Measurements from ENCODE around the gene OTUD7B.

The OTUD7B gene

DNA sequence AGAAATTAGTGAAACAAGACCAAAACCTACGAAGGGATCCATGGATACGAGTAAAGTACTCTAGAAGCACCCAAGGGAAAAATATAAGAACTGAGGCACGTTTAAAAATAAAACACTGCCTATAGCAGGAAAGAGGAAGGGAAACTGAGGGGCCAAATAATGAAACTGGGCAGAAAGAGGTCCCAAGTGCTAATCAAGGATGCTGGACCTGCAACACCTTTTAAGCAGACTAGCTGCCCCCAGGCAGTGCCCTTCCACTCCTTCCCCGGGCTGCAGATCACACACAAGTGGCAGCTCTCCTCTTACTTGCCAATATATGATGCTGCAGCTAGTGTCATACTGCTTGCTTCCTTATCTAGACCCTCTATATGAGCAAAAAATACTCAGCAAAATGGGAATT is 7.6 kb upstream of the OTUD7B start:
- ATAC-seq = no peak
- TF ChIP-seq ZFP30 (CRISPR knock-in tag; IDR thresholded peaks at IDR 0.05) (no peak), ZNF8 (CRISPR knock-in tag; IDR thresholded peaks at IDR 0.05) (no peak), BACH2 (CRISPR knock-in tag; IDR thresholded peaks at IDR 0.05; ENCODE audit: borderline replicate concordance) (no peak), ZNF565 (CRISPR knock-in tag; conservative IDR thresholded peaks at IDR 0.05; ENCODE audit: low read depth) (no peak)
- TF ChIP-seq, protein P1, sequence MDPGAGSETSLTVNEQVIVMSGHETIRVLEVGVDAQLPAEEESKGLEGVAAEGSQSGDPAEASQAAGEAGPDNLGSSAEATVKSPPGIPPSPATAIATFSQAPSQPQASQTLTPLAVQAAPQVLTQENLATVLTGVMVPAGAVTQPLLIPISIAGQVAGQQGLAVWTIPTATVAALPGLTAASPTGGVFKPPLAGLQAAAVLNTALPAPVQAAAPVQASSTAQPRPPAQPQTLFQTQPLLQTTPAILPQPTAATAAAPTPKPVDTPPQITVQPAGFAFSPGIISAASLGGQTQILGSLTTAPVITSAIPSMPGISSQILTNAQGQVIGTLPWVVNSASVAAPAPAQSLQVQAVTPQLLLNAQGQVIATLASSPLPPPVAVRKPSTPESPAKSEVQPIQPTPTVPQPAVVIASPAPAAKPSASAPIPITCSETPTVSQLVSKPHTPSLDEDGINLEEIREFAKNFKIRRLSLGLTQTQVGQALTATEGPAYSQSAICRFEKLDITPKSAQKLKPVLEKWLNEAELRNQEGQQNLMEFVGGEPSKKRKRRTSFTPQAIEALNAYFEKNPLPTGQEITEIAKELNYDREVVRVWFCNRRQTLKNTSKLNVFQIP (CRISPR knock-in tag; IDR thresholded peaks at IDR 0.05; ENCODE audit: borderline replicate concordance, low read depth) = no peak

GRCh38 chr1:150017206-150017750 is 6.8 kb upstream of the OTUD7B start:
- no peak for TF ChIP-seq ESRRG (CRISPR knock-in tag; IDR thresholded peaks at IDR 0.05)
- no peak for TF ChIP-seq ISL1 (CRISPR knock-in tag; IDR thresholded peaks at IDR 0.05)
- TF ChIP-seq GLIS3 (CRISPR knock-in tag; IDR thresholded peaks at IDR 0.05) = no peak
- no peak for TF ChIP-seq RARB (CRISPR knock-in tag; IDR thresholded peaks at IDR 0.05)
- no peak for TF ChIP-seq BACH2 (CRISPR knock-in tag; IDR thresholded peaks at IDR 0.05; ENCODE audit: borderline replicate concordance)
- no peak for TF ChIP-seq ARNTL (CRISPR knock-in tag; IDR thresholded peaks at IDR 0.05; ENCODE audit: borderline replicate concordance, low read depth)
- TF ChIP-seq SNAI2 (CRISPR knock-in tag; IDR thresholded peaks at IDR 0.05) = no peak
- TF ChIP-seq ZNF70 (CRISPR knock-in tag; IDR thresholded peaks at IDR 0.05) = no peak
- no peak for TF ChIP-seq ZFP30 (CRISPR knock-in tag; IDR thresholded peaks at IDR 0.05)
- TF ChIP-seq ZFP3 (CRISPR knock-in tag; IDR thresholded peaks at IDR 0.05) = no peak
- no peak for TF ChIP-seq TCF4 (CRISPR knock-in tag; IDR thresholded peaks at IDR 0.05; ENCODE audit: borderline replicate concordance)
- TF ChIP-seq, protein P1 (CRISPR knock-in tag; IDR thresholded peaks at IDR 0.05; ENCODE audit: borderline replicate concordance, low read depth) = no peak
- ATAC-seq = no peak

- ATAC-seq = no peak
- TF ChIP-seq OSR1 (CRISPR knock-in tag; IDR thresholded peaks at IDR 0.05) (no peak), PPARA (CRISPR knock-in tag; IDR thresholded peaks at IDR 0.05; ENCODE audit: borderline replicate concordance) (no peak), ARNTL (CRISPR knock-in tag; IDR thresholded peaks at IDR 0.05; ENCODE audit: borderline replicate concordance, low read depth) (no peak), TCF4 (CRISPR knock-in tag; IDR thresholded peaks at IDR 0.05; ENCODE audit: borderline replicate concordance) (no peak)
- TF ChIP-seq, protein P2, sequence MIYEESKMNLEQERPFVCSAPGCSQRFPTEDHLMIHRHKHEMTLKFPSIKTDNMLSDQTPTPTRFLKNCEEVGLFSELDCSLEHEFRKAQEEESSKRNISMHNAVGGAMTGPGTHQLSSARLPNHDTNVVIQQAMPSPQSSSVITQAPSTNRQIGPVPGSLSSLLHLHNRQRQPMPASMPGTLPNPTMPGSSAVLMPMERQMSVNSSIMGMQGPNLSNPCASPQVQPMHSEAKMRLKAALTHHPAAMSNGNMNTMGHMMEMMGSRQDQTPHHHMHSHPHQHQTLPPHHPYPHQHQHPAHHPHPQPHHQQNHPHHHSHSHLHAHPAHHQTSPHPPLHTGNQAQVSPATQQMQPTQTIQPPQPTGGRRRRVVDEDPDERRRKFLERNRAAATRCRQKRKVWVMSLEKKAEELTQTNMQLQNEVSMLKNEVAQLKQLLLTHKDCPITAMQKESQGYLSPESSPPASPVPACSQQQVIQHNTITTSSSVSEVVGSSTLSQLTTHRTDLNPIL (CRISPR knock-in tag; IDR thresholded peaks at IDR 0.05; ENCODE audit: low read depth) = no peak
- TF ChIP-seq, protein P3, sequence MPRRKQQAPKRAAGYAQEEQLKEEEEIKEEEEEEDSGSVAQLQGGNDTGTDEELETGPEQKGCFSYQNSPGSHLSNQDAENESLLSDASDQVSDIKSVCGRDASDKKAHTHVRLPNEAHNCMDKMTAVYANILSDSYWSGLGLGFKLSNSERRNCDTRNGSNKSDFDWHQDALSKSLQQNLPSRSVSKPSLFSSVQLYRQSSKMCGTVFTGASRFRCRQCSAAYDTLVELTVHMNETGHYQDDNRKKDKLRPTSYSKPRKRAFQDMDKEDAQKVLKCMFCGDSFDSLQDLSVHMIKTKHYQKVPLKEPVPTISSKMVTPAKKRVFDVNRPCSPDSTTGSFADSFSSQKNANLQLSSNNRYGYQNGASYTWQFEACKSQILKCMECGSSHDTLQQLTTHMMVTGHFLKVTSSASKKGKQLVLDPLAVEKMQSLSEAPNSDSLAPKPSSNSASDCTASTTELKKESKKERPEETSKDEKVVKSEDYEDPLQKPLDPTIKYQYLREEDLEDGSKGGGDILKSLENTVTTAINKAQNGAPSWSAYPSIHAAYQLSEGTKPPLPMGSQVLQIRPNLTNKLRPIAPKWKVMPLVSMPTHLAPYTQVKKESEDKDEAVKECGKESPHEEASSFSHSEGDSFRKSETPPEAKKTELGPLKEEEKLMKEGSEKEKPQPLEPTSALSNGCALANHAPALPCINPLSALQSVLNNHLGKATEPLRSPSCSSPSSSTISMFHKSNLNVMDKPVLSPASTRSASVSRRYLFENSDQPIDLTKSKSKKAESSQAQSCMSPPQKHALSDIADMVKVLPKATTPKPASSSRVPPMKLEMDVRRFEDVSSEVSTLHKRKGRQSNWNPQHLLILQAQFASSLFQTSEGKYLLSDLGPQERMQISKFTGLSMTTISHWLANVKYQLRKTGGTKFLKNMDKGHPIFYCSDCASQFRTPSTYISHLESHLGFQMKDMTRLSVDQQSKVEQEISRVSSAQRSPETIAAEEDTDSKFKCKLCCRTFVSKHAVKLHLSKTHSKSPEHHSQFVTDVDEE (CRISPR knock-in tag; IDR thresholded peaks at IDR 0.05) = no peak
These were observed 5.2 kb upstream of the OTUD7B start for GRCh38 chr1:150015651-150016131.

DNA sequence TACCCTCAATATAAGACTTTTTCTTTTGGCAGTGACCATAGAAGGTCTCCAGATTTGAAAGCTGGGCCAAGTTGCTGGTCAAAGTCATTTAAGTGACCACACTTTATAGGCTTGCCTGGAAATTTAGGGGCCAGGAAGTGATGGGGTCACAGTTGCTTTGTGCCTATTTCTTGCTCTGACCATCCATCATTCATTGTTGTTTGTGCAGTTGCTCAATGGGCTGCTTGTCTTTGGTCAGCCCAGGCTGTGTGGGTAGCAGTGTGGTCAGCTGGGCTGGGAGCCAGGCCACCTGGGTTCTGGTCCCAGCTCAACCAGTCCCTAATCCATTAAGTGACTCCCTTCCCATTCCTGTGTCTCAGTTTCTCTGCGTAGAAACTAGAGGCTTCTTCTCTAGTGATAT is 2.1 kb upstream of the OTUD7B start:
- no peak for ATAC-seq

More for the DNA sequence above, 2.1 kb upstream of the OTUD7B start:
- TF ChIP-seq CSDC2 (CRISPR knock-in tag; IDR thresholded peaks at IDR 0.05) (no peak), BACH2 (CRISPR knock-in tag; IDR thresholded peaks at IDR 0.05; ENCODE audit: borderline replicate concordance) (no peak), PPARA (CRISPR knock-in tag; IDR thresholded peaks at IDR 0.05; ENCODE audit: borderline replicate concordance) (no peak), OSR1 (CRISPR knock-in tag; IDR thresholded peaks at IDR 0.05) (no peak), TCF4 (CRISPR knock-in tag; IDR thresholded peaks at IDR 0.05; ENCODE audit: borderline replicate concordance) (no peak), RARB (CRISPR knock-in tag; IDR thresholded peaks at IDR 0.05) (no peak), ESRRG (CRISPR knock-in tag; IDR thresholded peaks at IDR 0.05) (no peak), GLIS3 (CRISPR knock-in tag; IDR thresholded peaks at IDR 0.05) (no peak), ZNF565 (CRISPR knock-in tag; conservative IDR thresholded peaks at IDR 0.05; ENCODE audit: low read depth) (no peak), ZFP30 (CRISPR knock-in tag; IDR thresholded peaks at IDR 0.05) (no peak), ZNF70 (CRISPR knock-in tag; IDR thresholded peaks at IDR 0.05) (no peak), ZFP3 (CRISPR knock-in tag; IDR thresholded peaks at IDR 0.05) (no peak), ZNF8 (CRISPR knock-in tag; IDR thresholded peaks at IDR 0.05) (no peak), SNAI2 (CRISPR knock-in tag; IDR thresholded peaks at IDR 0.05) (no peak), ISL1 (CRISPR knock-in tag; IDR thresholded peaks at IDR 0.05) (no peak), TOX (CRISPR knock-in tag; IDR thresholded peaks at IDR 0.05; ENCODE audit: borderline replicate concordance) (no peak), ZC3H10 (CRISPR knock-in tag; IDR thresholded peaks at IDR 0.05) (no peak)
- TF ChIP-seq, protein P3 (CRISPR knock-in tag; IDR thresholded peaks at IDR 0.05) = no peak
- TF ChIP-seq, protein P4, sequence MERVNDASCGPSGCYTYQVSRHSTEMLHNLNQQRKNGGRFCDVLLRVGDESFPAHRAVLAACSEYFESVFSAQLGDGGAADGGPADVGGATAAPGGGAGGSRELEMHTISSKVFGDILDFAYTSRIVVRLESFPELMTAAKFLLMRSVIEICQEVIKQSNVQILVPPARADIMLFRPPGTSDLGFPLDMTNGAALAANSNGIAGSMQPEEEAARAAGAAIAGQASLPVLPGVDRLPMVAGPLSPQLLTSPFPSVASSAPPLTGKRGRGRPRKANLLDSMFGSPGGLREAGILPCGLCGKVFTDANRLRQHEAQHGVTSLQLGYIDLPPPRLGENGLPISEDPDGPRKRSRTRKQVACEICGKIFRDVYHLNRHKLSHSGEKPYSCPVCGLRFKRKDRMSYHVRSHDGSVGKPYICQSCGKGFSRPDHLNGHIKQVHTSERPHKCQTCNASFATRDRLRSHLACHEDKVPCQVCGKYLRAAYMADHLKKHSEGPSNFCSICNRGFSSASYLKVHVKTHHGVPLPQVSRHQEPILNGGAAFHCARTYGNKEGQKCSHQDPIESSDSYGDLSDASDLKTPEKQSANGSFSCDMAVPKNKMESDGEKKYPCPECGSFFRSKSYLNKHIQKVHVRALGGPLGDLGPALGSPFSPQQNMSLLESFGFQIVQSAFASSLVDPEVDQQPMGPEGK (CRISPR knock-in tag; IDR thresholded peaks at IDR 0.05; ENCODE audit: borderline replicate concordance) = no peak
